Activated B cell treated with CpG ODN at 0.5 μM for 24 hours (primary cell): ENCODE measurements around the gene COL6A2. TPM values are rescaled to one million over a fixed set of nuclear protein-coding genes. Genes with fewer than 3 reads are reported as not detected.
A peak's percentile ranks its signal among the peaks of the same experiment; 100 is the strongest.

Experiments used
- ATAC-seq: fragments of 200-7000 bp; cut with Tn5 transposase; one replicate; pipeline ENCODE4 v1.10.0; 2021; ENCODE audit warnings: low read depth, mild to moderate bottlenecking, moderate library complexity
- CTCF ChIA-PET: fragments of 350-600 bp; sonication (Branson Sonifier 250); formaldehyde crosslinking; loops from one replicate; lab custom pipeline; 2021; ENCODE audit warnings: antibody characterized with exemption; lab: Charles Lee
- POLR2A ChIA-PET: fragments of 350-600 bp; sonication (Branson Sonifier 250); formaldehyde crosslinking; loops from one replicate; lab custom pipeline; 2021; ENCODE audit warnings: antibody characterized with exemption; lab: Charles Lee
- DNase-seq: peaks from one replicate; pipeline ENCODE4 v3.0.0; 2022
- H3K27ac Mint-ChIP-seq: one replicate; pipeline ENCODE4 v1.8.0; 2020; ENCODE audit warnings: mixed read lengths
- H3K27me3 Mint-ChIP-seq: one replicate; pipeline ENCODE4 v1.8.0; 2021; ENCODE audit warnings: mixed read lengths
- H3K36me3 Mint-ChIP-seq: one replicate; pipeline ENCODE4 v1.8.0; 2021; ENCODE audit warnings: low read depth, mixed read lengths
- H3K4me1 Mint-ChIP-seq: one replicate; pipeline ENCODE4 v1.8.0; 2021; ENCODE audit warnings: mixed read lengths
- H3K4me3 Mint-ChIP-seq: one replicate; pipeline ENCODE4 v1.8.0; 2020; ENCODE audit warnings: mild to moderate bottlenecking, mixed read lengths
- H3K9me3 Mint-ChIP-seq: one replicate; pipeline ENCODE4 v1.8.0; 2020; ENCODE audit warnings: mixed read lengths
- intact Hi-C: fragments of 100-400 bp; cut with micrococcal nuclease; formaldehyde crosslinking; loops from one replicate; pipeline ENCODE4 v1.15.1; 2024
- total RNA-seq: library from RNA; stranded (reverse); gene quantifications from 2 replicates; pipeline ENCODE4 v1.2.3, GENCODE V29; 2022
- TF ChIP-seq, protein P1 (sequence below): fragments of 200-600 bp; IDR thresholded peaks from one replicate; pipeline ENCODE4 v1.8.0; 2022; ENCODE audit warnings: antibody characterized with exemption, mild to moderate bottlenecking

Gene COL6A2
- total RNA-seq, 1 donor from 2014 or later = 0.40 TPM

DNA sequence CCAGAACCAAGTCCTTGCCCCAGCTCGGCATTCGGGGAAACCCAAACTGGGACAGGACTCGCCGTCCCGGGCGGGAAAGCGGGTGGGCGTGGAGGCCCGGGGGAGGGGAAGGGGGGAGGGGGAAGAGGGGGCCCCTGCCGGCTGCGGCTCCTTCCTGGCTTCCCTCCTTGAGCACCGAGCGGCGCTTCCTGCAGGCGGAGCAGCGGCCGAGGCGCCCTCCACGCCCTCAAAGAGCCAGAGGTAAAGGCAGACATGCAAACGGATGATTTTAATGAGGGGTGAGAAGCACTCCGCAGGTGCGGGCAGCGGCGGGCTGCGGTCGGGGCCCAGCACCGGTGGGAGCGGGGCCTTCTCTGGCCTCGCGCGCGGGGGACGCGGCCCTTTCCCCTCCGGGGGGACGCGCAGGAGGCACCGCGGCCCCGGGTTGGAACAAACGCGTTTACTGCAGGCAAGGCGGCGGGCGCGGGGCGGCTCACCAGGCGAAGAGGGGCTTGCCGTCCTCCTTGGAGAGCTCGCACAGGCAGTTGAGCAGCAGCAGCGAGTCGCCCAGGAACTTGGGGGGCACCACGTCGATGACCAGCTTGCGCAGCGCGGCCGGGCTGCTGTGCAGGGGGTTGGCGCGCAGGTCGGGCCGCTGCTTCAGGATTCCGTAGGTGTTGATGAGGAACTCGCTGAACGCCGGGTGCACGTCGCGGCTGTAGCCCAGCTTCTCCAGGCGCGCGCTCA lies 63.2 kb downstream of the COL6A2 start:
- Mint-ChIP-seq H3K36me3 (peaks cover 9% of the 10 kb centered on the region), H3K9me3 (no peaks in the 10 kb centered on the region), H3K27me3 (no peaks in the 10 kb centered on the region), H3K4me1 (no peaks in the 10 kb centered on the region), H3K4me3 (no peak overlapping the region), H3K27ac (no peak overlapping the region)
- ChIA-PET CTCF (no interaction called here), POLR2A (no interaction called here)
- TF ChIP-seq, protein P1, sequence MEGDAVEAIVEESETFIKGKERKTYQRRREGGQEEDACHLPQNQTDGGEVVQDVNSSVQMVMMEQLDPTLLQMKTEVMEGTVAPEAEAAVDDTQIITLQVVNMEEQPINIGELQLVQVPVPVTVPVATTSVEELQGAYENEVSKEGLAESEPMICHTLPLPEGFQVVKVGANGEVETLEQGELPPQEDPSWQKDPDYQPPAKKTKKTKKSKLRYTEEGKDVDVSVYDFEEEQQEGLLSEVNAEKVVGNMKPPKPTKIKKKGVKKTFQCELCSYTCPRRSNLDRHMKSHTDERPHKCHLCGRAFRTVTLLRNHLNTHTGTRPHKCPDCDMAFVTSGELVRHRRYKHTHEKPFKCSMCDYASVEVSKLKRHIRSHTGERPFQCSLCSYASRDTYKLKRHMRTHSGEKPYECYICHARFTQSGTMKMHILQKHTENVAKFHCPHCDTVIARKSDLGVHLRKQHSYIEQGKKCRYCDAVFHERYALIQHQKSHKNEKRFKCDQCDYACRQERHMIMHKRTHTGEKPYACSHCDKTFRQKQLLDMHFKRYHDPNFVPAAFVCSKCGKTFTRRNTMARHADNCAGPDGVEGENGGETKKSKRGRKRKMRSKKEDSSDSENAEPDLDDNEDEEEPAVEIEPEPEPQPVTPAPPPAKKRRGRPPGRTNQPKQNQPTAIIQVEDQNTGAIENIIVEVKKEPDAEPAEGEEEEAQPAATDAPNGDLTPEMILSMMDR = no peak
- intact Hi-C loops = no loop called here
- peak; percentile 10 for DNase-seq
- no peak for ATAC-seq

DNA sequence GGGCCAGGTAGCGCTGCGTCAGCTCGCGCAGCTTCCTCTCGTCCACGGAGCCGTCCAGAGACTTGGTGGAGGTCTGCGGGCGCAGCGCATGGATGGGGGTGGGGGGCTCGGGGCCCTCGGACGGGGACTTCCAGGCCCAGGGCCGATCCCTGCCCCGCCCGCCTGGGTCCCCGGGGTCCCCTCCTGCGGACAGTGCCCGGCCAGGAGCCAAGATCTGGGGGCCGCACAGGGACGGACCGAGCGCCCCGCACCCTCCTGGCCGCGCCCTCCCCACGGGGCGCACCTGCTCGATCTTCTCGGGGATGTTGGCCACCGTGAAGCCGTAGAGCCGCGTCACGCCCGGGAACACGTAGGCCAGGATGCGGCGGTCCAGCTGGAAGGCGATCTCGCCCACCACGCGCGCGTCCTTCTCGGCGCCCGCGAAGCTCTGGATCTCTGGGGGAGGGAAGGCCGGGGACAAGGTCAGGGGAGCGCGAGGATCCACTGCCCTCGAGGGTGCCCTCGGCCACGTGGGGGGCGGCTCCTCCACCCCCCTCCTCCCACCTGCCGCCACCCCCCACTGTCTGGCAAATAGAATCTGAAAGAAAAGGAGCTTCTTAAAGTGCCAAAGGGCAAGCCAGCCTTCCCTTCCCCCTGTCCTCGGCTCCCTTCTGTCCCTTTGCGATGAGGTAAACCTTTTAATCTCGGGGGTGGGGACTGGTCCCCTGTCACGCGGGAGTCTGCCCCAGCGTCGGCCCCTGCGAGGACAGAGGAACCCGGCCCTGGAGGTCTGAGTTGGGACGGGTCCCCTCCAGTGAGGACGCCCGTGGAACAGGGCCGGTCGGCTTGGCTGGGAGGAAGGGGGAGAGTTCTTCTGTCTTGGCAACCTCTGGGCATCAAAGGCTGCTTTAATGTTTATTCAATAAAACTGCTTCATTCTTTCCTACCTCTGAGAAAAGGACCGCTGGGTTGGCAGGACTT lies 64.0 kb downstream of the COL6A2 start:
- Mint-ChIP-seq H3K27ac (no peak overlapping the region), H3K27me3 (no peaks in the 10 kb centered on the region), H3K4me3 (no peak overlapping the region), H3K36me3 (peaks cover 9% of the 10 kb centered on the region), H3K9me3 (no peaks in the 10 kb centered on the region), H3K4me1 (no peaks in the 10 kb centered on the region)
- DNase-seq = peak; percentile 12
- ChIA-PET POLR2A (no interaction called here), CTCF (no interaction called here)
- intact Hi-C loops = no loop called here
- no peak for ATAC-seq
- TF ChIP-seq, protein P1 = no peak

DNA sequence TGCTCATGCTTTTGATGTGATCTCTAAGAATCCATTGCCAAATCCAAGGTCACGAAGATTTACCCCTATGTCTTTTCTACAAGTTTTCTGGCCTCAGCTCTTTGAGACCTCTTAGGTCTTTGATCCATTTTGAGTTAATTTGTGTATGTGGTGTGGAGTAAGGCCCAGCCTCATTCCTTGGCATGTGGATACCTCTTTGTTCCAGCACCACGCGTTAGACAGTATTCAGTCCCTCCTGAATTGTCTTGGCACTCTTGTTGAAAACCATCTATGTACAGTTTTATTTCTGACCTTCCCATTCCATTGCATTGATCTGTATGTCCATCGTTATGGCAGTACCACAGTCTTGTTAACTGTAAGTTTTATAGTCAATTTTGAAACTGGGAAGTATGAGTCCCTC lies 65.5 kb downstream of the COL6A2 start:
- CTCF ChIA-PET = no interaction called here
- no peaks in the 10 kb centered on the region for H3K4me1 Mint-ChIP-seq
- H3K9me3 Mint-ChIP-seq = no peaks in the 10 kb centered on the region
- H3K36me3 Mint-ChIP-seq = peaks cover 7% of the 10 kb centered on the region
- H3K27ac Mint-ChIP-seq = no peak overlapping the region
- POLR2A ChIA-PET = no interaction called here
- intact Hi-C loops = no loop called here
- DNase-seq (no peak), ATAC-seq (no peak)
- TF ChIP-seq, protein P1 = no peak
- no peak overlapping the region for H3K4me3 Mint-ChIP-seq
- no peaks in the 10 kb centered on the region for H3K27me3 Mint-ChIP-seq

DNA sequence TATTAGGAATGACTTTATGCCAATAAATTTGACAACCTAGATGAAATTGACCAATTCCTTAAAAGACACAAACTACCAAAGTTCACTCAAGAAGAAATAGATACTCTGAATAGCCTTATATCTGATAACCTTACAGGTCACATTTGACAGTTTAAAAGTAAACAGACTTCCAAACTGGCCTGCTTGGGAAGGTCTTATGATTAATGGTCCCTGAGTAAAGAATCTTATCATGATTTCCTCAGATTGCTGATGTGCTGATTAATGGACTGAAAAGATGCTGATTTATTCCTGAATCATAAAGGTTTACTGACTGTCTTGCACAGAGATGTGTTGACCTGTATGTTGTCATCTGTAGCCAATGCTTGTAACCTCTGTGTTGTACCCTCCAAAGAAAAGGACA lies 67.2 kb downstream of the COL6A2 start:
- Mint-ChIP-seq H3K4me3 (no peak overlapping the region), H3K27ac (no peak overlapping the region), H3K9me3 (no peaks in the 10 kb centered on the region), H3K4me1 (peaks cover 1% of the 10 kb centered on the region), H3K27me3 (no peaks in the 10 kb centered on the region), H3K36me3 (peaks cover 7% of the 10 kb centered on the region)
- DNase-seq = no peak
- CTCF ChIA-PET = no interaction called here
- TF ChIP-seq, protein P1 = no peak
- POLR2A ChIA-PET = no interaction called here
- ATAC-seq = no peak
- intact Hi-C loops = no loop called here

DNA sequence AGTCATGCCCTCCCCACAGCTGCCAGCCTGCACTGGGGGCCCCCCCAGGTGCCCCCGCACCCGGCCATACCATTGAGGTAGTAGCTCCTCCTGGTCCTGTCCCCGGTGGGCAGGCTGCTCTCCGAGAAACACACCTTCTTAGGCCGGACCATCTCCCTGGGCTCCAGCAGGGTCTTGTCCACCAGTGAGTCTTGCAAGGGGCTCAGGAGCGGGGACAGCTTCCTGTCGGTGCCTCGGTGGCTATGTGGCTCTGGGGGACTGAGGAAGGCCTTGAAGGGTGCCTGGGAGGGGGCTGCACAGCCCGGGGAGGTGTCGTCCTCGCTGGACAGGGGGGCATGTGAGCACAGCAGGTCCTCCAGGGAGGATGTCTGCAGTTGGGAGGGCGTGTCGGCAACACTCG lies 70.3 kb downstream of the COL6A2 start:
- Mint-ChIP-seq H3K27me3 (no peaks in the 10 kb centered on the region), H3K4me3 (no peak overlapping the region), H3K9me3 (no peaks in the 10 kb centered on the region), H3K4me1 (peaks cover 14% of the 10 kb centered on the region), H3K36me3 (peaks cover 4% of the 10 kb centered on the region), H3K27ac (no peak overlapping the region)
- DNase-seq (peak; percentile 4), ATAC-seq (no peak)
- ChIA-PET POLR2A (no interaction called here), CTCF (no interaction called here)
- TF ChIP-seq, protein P1 = no peak
- intact Hi-C loops = no loop called here
